ENCODE measurements around the gene NKX1-1.

The NKX1-1 gene

GRCh38 chr4:1370321-1371124, 35.7 kb downstream of the NKX1-1 start:
- DNase-seq, result peak; percentile 9

GRCh38 chr4:1369479-1370079, 36.7 kb downstream of the NKX1-1 start:
- DNase-seq, result no peak
- no peaks in the 10 kb centered on the region for H3K9me3 ChIP-seq
- H3K4me3 ChIP-seq (ENCODE audit: low read depth, low read length), result no peak overlapping the region
- no peaks in the 10 kb centered on the region for H3K4me1 ChIP-seq
- H3K27me3 ChIP-seq, result no peaks in the 10 kb centered on the region
- TF ChIP-seq CTCF (IDR thresholded peaks at IDR 0.05; ENCODE audit: low read depth, low read length), result no peak
- H3K36me3 ChIP-seq, result peaks cover 2% of the 10 kb centered on the region; the same call in 1 of the 2 replicates

More at GRCh38 chr4:1370321-1371124, 35.7 kb downstream of the NKX1-1 start:
- H3K27me3 ChIP-seq, result no peaks in the 10 kb centered on the region
- H3K4me1 ChIP-seq, result no peaks in the 10 kb centered on the region
- peaks cover 2% of the 10 kb centered on the region; the same call in 1 of the 2 replicates for H3K36me3 ChIP-seq
- no peak overlapping the region for H3K4me3 ChIP-seq (ENCODE audit: low read depth, low read length)
- H3K9me3 ChIP-seq, result no peaks in the 10 kb centered on the region
- no peak for TF ChIP-seq CTCF (IDR thresholded peaks at IDR 0.05; ENCODE audit: low read depth, low read length)

- no peaks in the 10 kb centered on the region for H3K4me1 ChIP-seq
- H3K36me3 ChIP-seq, result peaks cover 2% of the 10 kb centered on the region; the same call in 1 of the 2 replicates
Measured at GRCh38 chr4:1369091-1369450, 37.2 kb downstream of the NKX1-1 start.

GRCh38 chr4:1368421-1369090, 37.7 kb downstream of the NKX1-1 start:
- no peaks in the 10 kb centered on the region for H3K9me3 ChIP-seq
- H3K4me3 ChIP-seq (ENCODE audit: low read depth, low read length), result no peak overlapping the region
- peaks cover 2% of the 10 kb centered on the region; the same call in 1 of the 2 replicates for H3K36me3 ChIP-seq
- H3K27me3 ChIP-seq, result no peaks in the 10 kb centered on the region
- no peak for TF ChIP-seq CTCF (IDR thresholded peaks at IDR 0.05; ENCODE audit: low read depth, low read length)
- DNase-seq, result peak; percentile 36
- no peaks in the 10 kb centered on the region for H3K4me1 ChIP-seq

More at GRCh38 chr4:1369091-1369450, 37.2 kb downstream of the NKX1-1 start:
- H3K4me3 ChIP-seq (ENCODE audit: low read depth, low read length), result no peak overlapping the region
- peak; percentile 7 for DNase-seq
- no peak for TF ChIP-seq CTCF (IDR thresholded peaks at IDR 0.05; ENCODE audit: low read depth, low read length)
- no peaks in the 10 kb centered on the region for H3K27me3 ChIP-seq
- H3K9me3 ChIP-seq, result no peaks in the 10 kb centered on the region

- H3K27me3 ChIP-seq, result no peaks in the 10 kb centered on the region
- no peaks in the 10 kb centered on the region for H3K4me1 ChIP-seq
- no peak for TF ChIP-seq CTCF (IDR thresholded peaks at IDR 0.05; ENCODE audit: low read depth, low read length)
- H3K9me3 ChIP-seq, result no peaks in the 10 kb centered on the region
- H3K36me3 ChIP-seq, result peaks cover 2% of the 10 kb centered on the region; the same call in 1 of the 2 replicates
- no peak overlapping the region for H3K4me3 ChIP-seq (ENCODE audit: low read depth, low read length)
- DNase-seq, result no peak
Measured at GRCh38 chr4:1367936-1368289, 38.3 kb downstream of the NKX1-1 start.
